Endothelial cell of umbilical vein (primary cell): Measurements from ENCODE around the gene PAM16. TPM values are rescaled to one million over a fixed set of nuclear protein-coding genes. Genes with fewer than 3 reads are reported as not detected.

Experiments
- BruUV-seq: library from RNA; stranded (reverse); fragments of 400-500 nt; replicated peaks from 2 replicates; lab custom pipeline; 2021; lab: Mats Ljungman, UMichigan
- CTCF ChIA-PET: fragments of 300-600, 350-600 bp; sonication (Branson Sonifier 250); formaldehyde crosslinking; loops from one replicate; lab custom pipeline; 2021; ENCODE audit warnings: antibody characterized with exemption, inconsistent platforms; lab: Charles Lee
- POLR2A ChIA-PET: fragments of 300-600, 350-600 bp; sonication (Branson Sonifier 250); formaldehyde crosslinking; loops from one replicate; lab custom pipeline; 2021; ENCODE audit warnings: antibody characterized with exemption, inconsistent platforms; lab: Charles Lee
- DNase-seq: peaks from one replicate; pipeline ENCODE4 v3.0.0-alpha.2; 2011; ENCODE audit warnings: low read depth, low spot score
- FAIRE-seq: peaks from 2 replicates; lab custom pipeline; 2011; peaks lifted over from hg19 to GRCh38; lab: Jason Lieb, UNC
- H2AFZ ChIP-seq: 2 replicates; pipeline ENCODE4 v1.6.0; 2012; ENCODE audit warnings: low read depth, low read length, control low read depth, inconsistent platforms
- H3K27ac ChIP-seq: 2 replicates; pipeline ENCODE4 v1.5.1; 2011; ENCODE audit warnings: low read depth, mild to moderate bottlenecking, control low read depth, low read length, moderate library complexity; ENCODE audit not compliant: insufficient read depth
- H3K27me3 ChIP-seq, 2 experiments: 2 replicates each; pipeline versions ENCODE4 v1.6.0 to v1.6.1; 2011; ENCODE audit warnings: low read length in 2 of 2, mixed read lengths in 1 of 2; ENCODE audit not compliant: control insufficient read depth in 2 of 2, insufficient read depth in 2 of 2
- H3K36me3 ChIP-seq, 2 experiments: 2 replicates in 1 of 2; 3 replicates in 1 of 2; pipeline ENCODE4 v1.5.1; 2011; ENCODE audit warnings: low read length in 2 of 2, mild to moderate bottlenecking in 1 of 2, moderate library complexity in 1 of 2; ENCODE audit not compliant: control insufficient read depth in 2 of 2, insufficient read depth in 2 of 2; ENCODE audit errors: extremely low read depth in 1 of 2
- H3K4me1 ChIP-seq: 3 replicates; pipeline ENCODE4 v1.5.1; 2011; ENCODE audit warnings: mild to moderate bottlenecking, low read length; ENCODE audit not compliant: control insufficient read depth, insufficient read depth; ENCODE audit errors: extremely low read depth
- H3K4me2 ChIP-seq: 2 replicates; pipeline ENCODE4 v1.6.1; 2011; ENCODE audit warnings: low read length, control low read depth, mixed read lengths; ENCODE audit not compliant: insufficient read depth
- H3K4me3 ChIP-seq, 3 experiments: fragments of 200-600 bp in 1 of 3; sonication (generic), shearing (Covaris generic) in 1 of 3; replicated peaks in 1 of 3; 2 replicates each; pipeline ENCODE4 v1.5.1; 2011 to 2016; ENCODE audit warnings: control low read depth in 3 of 3, low read length in 3 of 3, mild to moderate bottlenecking in 2 of 3, inconsistent platforms in 1 of 3, low read depth in 1 of 3, moderate library complexity in 1 of 3; ENCODE audit not compliant: insufficient read depth in 1 of 3
- H3K79me2 ChIP-seq: 2 replicates; pipeline ENCODE4 v1.6.0; 2012; ENCODE audit warnings: low read length, inconsistent platforms; ENCODE audit not compliant: control insufficient read depth, insufficient read depth
- H3K9ac ChIP-seq: replicated peaks from 2 replicates; pipeline ENCODE3; 2011; ENCODE audit warnings: low read length, control low read depth; ENCODE audit not compliant: insufficient read depth; ENCODE audit errors: extremely low read depth
- H3K9me1 ChIP-seq: replicated peaks from 3 replicates; pipeline ENCODE4 v1.6.0; 2011; ENCODE audit warnings: mild to moderate bottlenecking, low read length; ENCODE audit not compliant: control insufficient read depth, insufficient read depth; ENCODE audit errors: extremely low read depth
- H3K9me3 ChIP-seq: replicated peaks from 2 replicates; pipeline ENCODE4 v1.5.1; 2012; ENCODE audit warnings: low read length, inconsistent platforms; ENCODE audit not compliant: control insufficient read depth, insufficient read depth
- H4K20me1 ChIP-seq: replicated peaks from 2 replicates; pipeline ENCODE3; 2011; ENCODE audit warnings: mild to moderate bottlenecking, low read length; ENCODE audit not compliant: control insufficient read depth, insufficient read depth; ENCODE audit errors: extremely low read depth
- EZH2 ChIP-seq: IDR thresholded peaks from 2 replicates; pipeline ENCODE4 v1.6.1; 2012; ENCODE audit warnings: borderline replicate concordance, low read depth, mild to moderate bottlenecking, moderate library complexity, low read length, inconsistent platforms; ENCODE audit not compliant: severe bottlenecking
- FOS ChIP-seq: IDR thresholded peaks from 2 replicates; pipeline ENCODE4 v1.6.1; 2011; ENCODE audit warnings: mild to moderate bottlenecking, low read length, moderate library complexity, borderline replicate concordance; ENCODE audit not compliant: insufficient read depth
- GATA2 ChIP-seq: IDR thresholded peaks from 2 replicates; pipeline ENCODE4 v1.7.0; 2011; ENCODE audit warnings: low read depth, mild to moderate bottlenecking, moderate library complexity, mixed read lengths, low read length; ENCODE audit not compliant: insufficient read length, insufficient read depth
- JUN ChIP-seq: IDR thresholded peaks from 2 replicates; pipeline ENCODE4 v1.6.1; 2011; ENCODE audit warnings: borderline replicate concordance, low read depth; ENCODE audit not compliant: insufficient read length, insufficient read depth
- MYC ChIP-seq: IDR thresholded peaks from one replicate; pipeline ENCODE4 v1.6.1; 2011; ENCODE audit warnings: mild to moderate bottlenecking, low read depth, low read length
- POLR2A ChIP-seq: IDR thresholded peaks from 2 replicates; pipeline ENCODE4 v1.6.1; 2012; ENCODE audit warnings: low read depth, mild to moderate bottlenecking, control low read depth, low read length
- POLR2AphosphoS5 ChIP-seq: IDR thresholded peaks from 2 replicates; pipeline ENCODE4 v1.6.1; 2012; ENCODE audit warnings: low read depth, mild to moderate bottlenecking, control low read depth, low read length, moderate library complexity; ENCODE audit not compliant: insufficient read depth
- dilution Hi-C: fragments of 300-500 bp; cut with MboI; formaldehyde crosslinking; loops from one replicate; pipeline ENCODE4 v1.15.0; 2019; ENCODE audit warnings: low sequenced_read_pairs; ENCODE audit not compliant: extremely low pct_ligation_motif_present
- intact Hi-C: fragments of 100-400 bp; cut with micrococcal nuclease; formaldehyde crosslinking; loops from one replicate; pipeline ENCODE4 v1.10.0; 2022
- polyA plus RNA-seq, 4 experiments: library from polyadenylated mRNA; depleted of rRNA in 3 of 4; stranded (reverse) in 3 of 4; unstranded in 1 of 4; fragments of >200 nt; gene quantifications; 2 replicates each; pipeline versions ENCODE4 v1.2.1 to v1.2.3, GENCODE V29; 2011 to 2012; ENCODE audit warnings: missing spikeins in 1 of 4
- total RNA-seq: library from RNA; stranded (reverse); gene quantifications from 2 replicates; pipeline ENCODE4 v1.2.3, GENCODE V29; 2021
- TF ChIP-seq, protein P1 (sequence below), 2 donors: IDR thresholded peaks; 1 replicate in 1 of 2; 2 replicates in 1 of 2; pipeline ENCODE4 v1.5.1; 2011; ENCODE audit warnings: low read length in 2 of 2, mild to moderate bottlenecking in 2 of 2, moderate library complexity in 2 of 2, control low read depth in 1 of 2, inconsistent platforms in 1 of 2, low read depth in 1 of 2; ENCODE audit not compliant: insufficient read depth in 1 of 2; ENCODE audit errors: extremely low read depth in 1 of 2
- TF ChIP-seq, protein P2 (sequence below): IDR thresholded peaks from 2 replicates; pipeline ENCODE4 v1.6.1; 2011; ENCODE audit not compliant: insufficient read depth, insufficient read length

The PAM16 gene
- total and polyA plus RNA-seq, 2 donors (not counting 3 experiments of a cell fraction or from before 2014, with no cell fraction given): 40.0 to 67.2 TPM

DNA sequence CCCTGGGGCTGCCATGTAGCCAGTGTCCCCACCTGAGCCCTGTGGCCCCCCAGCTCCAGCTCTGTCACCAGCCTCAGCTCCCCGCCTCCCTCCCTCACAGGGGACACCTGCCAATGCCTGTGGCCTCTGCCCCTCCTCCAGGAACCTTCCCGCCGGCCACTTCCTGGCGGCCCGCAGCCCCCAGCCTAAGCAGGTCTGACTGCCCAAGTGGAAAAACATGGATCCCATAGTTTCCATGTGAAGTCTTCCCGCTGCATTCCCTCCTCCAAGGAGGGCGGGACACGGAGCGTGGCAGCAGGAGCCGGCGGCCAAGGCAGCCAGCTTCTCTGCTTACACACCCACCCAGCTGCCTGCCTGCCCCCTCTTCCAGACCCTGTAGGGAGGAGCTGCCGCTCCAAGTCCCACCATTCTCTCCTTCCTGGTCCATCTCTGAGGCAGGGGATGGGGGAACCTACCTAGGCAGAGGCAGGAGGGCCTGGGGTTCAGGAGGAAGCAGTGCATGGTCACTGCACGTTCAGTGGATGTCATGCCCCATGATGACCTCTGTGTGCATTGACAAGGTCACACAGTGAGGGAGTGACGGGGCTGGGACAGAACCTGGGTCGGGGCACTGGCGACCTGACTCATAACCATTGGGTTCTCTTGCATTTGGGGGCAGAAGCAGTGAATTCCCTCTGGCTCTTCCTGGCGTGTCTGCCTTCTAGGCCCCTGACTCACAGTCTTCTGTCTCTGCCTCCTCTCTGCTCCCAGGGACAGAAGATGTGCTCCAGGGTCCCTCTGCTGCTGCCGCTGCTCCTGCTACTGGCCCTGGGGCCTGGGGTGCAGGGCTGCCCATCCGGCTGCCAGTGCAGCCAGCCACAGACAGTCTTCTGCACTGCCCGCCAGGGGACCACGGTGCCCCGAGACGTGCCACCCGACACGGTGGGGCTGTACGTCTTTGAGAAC lies 29.3 kb upstream of the PAM16 start:
- Histone ChIP-seq H3K4me3 (no peak overlapping the region), H2AFZ (no peak overlapping the region), H3K4me2 (no peak overlapping the region), H3K4me1 (peaks cover 12% of the 10 kb centered on the region), H3K9me3 (no peaks in the 10 kb centered on the region), H4K20me1 (no peaks in the 10 kb centered on the region), H3K27me3 (no peaks in the 10 kb centered on the region), H3K27ac (no peak overlapping the region), H3K79me2 (no peaks in the 10 kb centered on the region), H3K36me3 (peaks cover 0 to 1% of the 10 kb centered on the region in 2 experiments), H3K9ac (no peak overlapping the region), H3K9me1 (no peaks in the 10 kb centered on the region)
- ChIA-PET POLR2A (no interaction called here), CTCF (interaction anchor here (0.8 to 2.1 kb wide), 4 partner anchors 15 to 119 kb away, joined by 3 to 8 read pairs (median 4); no protein-coding TSS in a partner anchor)
- intact Hi-C loops (no loop called here), dilution Hi-C loops (no loop called here)
- FAIRE-seq (no peak), DNase-seq (peak; percentile 42)
- BruUV-seq: no TSS peak
- TF ChIP-seq, protein P1, sequence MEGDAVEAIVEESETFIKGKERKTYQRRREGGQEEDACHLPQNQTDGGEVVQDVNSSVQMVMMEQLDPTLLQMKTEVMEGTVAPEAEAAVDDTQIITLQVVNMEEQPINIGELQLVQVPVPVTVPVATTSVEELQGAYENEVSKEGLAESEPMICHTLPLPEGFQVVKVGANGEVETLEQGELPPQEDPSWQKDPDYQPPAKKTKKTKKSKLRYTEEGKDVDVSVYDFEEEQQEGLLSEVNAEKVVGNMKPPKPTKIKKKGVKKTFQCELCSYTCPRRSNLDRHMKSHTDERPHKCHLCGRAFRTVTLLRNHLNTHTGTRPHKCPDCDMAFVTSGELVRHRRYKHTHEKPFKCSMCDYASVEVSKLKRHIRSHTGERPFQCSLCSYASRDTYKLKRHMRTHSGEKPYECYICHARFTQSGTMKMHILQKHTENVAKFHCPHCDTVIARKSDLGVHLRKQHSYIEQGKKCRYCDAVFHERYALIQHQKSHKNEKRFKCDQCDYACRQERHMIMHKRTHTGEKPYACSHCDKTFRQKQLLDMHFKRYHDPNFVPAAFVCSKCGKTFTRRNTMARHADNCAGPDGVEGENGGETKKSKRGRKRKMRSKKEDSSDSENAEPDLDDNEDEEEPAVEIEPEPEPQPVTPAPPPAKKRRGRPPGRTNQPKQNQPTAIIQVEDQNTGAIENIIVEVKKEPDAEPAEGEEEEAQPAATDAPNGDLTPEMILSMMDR (IDR thresholded peaks at IDR 0.05; ENCODE audit: extremely low read depth in 1 of 2, insufficient read depth in 1 of 2, low read depth in 1 of 2, low read length in 2 of 2): no peak
- TF ChIP-seq, protein P2, sequence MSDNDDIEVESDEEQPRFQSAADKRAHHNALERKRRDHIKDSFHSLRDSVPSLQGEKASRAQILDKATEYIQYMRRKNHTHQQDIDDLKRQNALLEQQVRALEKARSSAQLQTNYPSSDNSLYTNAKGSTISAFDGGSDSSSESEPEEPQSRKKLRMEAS: no peak
- TF ChIP-seq POLR2A (no peak), GATA2 (no peak), JUN (no peak), FOS (no peak), EZH2 (no peak), POLR2AphosphoS5 (no peak), MYC (no peak)
